ENCODE data around the gene RCAN2. TPM values are rescaled to one million over a fixed set of nuclear protein-coding genes. Genes with fewer than 3 reads are reported as not detected.
A peak's percentile ranks its signal among the peaks of the same experiment; 100 is the strongest.
"Not testable (repeated sequence)": the region's sequence is repeated elsewhere in the genome, so short reads cannot be mapped to it uniquely, and the experiment has no call there.

Gene RCAN2
- total RNA-seq, 2 experiments from 2014 or later = 0.37 to 0.43 TPM

DNA sequence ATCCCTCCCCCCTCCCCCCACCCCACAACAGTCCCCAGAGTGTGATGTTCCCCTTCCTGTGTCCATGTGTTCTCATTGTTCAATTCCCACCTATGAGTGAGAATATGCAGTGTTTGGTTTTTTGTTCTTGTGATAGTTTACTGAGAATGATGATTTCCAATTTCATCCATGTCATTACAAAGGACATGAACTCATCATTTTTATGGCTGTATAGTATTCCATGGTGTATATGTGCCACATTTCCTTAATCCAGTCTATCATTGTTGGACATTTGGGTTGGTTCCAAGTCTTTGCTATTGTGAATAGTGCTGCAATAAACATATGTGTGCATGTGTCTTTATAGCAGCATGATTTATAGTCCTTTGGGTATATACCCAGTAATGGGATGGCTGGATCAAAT lies 158.8 kb downstream of the RCAN2 start:
- intact Hi-C loops (cut with micrococcal nuclease); H3K4me1 Mint-ChIP-seq (ENCODE audit: low read depth): not testable (repeated sequence)

DNA sequence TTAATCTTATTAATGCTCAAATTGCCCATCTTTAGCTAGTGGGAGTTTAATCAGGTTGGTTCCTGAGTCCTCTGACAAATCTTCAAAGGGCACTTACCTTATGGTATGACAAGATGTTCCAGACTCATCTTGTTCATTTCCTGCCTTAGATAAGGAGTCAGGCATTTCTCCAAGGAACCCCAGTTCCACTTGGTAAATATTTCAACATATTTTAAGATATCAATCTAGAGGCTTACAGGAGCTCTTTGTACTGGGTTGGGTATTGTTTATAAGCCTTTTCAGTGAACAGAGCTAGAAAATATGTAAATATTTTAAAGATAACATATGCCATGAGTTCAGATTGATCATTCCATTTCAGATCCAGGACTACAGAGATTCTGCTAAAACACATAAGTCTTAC lies 159.8 kb downstream of the RCAN2 start:
- DNase-seq = no peak
- intact Hi-C loops (cut with micrococcal nuclease) = no loop called here
- Mint-ChIP-seq H3K4me3 (no peak overlapping the region), H3K4me1 (ENCODE audit: low read depth) (no peaks in the 10 kb centered on the region), H3K27ac (no peak overlapping the region), H3K27me3 (ENCODE audit: low read depth) (peaks cover 24% of the 10 kb centered on the region), H3K9me3 (no peaks in the 10 kb centered on the region), H3K36me3 (ENCODE audit: low read depth) (no peaks in the 10 kb centered on the region)
- CTCF ChIA-PET = interaction anchor here (0.6 kb wide), 1 partner anchor 241 kb away, joined by 3 read pairs; no protein-coding TSS in a partner anchor

More for the DNA sequence above, 158.8 kb downstream of the RCAN2 start:
- CTCF ChIA-PET; H3K27ac Mint-ChIP-seq; H3K4me3 Mint-ChIP-seq; DNase-seq; H3K9me3 Mint-ChIP-seq; H3K36me3 Mint-ChIP-seq (ENCODE audit: low read depth): not testable (repeated sequence)
- peaks cover 23% of the 10 kb centered on the region for H3K27me3 Mint-ChIP-seq (ENCODE audit: low read depth)

DNA sequence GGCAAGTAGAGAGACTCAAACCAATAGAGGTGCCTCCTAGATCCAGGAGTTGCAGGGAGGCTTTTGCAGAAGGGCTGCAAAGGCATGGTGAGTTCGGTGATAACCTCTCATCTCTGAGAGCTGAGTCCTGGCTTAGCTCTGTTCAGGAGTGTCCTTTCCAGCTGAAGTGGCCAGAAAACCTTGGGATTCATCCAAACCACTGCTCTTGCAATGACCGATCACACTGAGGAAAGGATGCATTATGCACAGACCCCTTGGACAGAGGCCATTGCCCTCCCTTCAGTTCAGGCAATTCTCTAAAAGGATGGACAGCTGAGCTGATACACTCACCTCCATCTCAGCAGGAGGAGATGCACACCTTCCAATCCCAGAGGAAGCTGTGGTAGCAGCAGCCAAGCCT lies 161.7 kb downstream of the RCAN2 start:
- Mint-ChIP-seq H3K4me1 (ENCODE audit: low read depth) (no peaks in the 10 kb centered on the region), H3K4me3 (no peak overlapping the region), H3K9me3 (no peaks in the 10 kb centered on the region), H3K27ac (no peak overlapping the region), H3K27me3 (ENCODE audit: low read depth) (peaks cover 18% of the 10 kb centered on the region), H3K36me3 (ENCODE audit: low read depth) (no peaks in the 10 kb centered on the region)
- intact Hi-C loops (cut with micrococcal nuclease) = no loop called here
- CTCF ChIA-PET = no interaction called here
- DNase-seq = no peak

GRCh38 chr6:46327779-46328178 lies 163.5 kb downstream of the RCAN2 start:
- CTCF ChIA-PET = no interaction called here
- Mint-ChIP-seq H3K9me3 (no peaks in the 10 kb centered on the region), H3K27me3 (ENCODE audit: low read depth) (peaks cover 16% of the 10 kb centered on the region), H3K36me3 (ENCODE audit: low read depth) (no peaks in the 10 kb centered on the region), H3K4me1 (ENCODE audit: low read depth) (peaks cover 3% of the 10 kb centered on the region), H3K4me3 (no peak overlapping the region), H3K27ac (no peak overlapping the region)
- DNase-seq = no peak
- intact Hi-C loops (cut with micrococcal nuclease) = no loop called here

- no peak overlapping the region for H3K4me3 Mint-ChIP-seq
- H3K4me1 Mint-ChIP-seq (ENCODE audit: low read depth) = peaks cover 7% of the 10 kb centered on the region
- H3K27me3 Mint-ChIP-seq (ENCODE audit: low read depth) = peaks cover 20% of the 10 kb centered on the region
- CTCF ChIA-PET = no interaction called here
- intact Hi-C loops (cut with micrococcal nuclease) = no loop called here
- peak; percentile 17 for DNase-seq
- no peaks in the 10 kb centered on the region for H3K36me3 Mint-ChIP-seq (ENCODE audit: low read depth)
- no peak overlapping the region for H3K27ac Mint-ChIP-seq
- H3K9me3 Mint-ChIP-seq = no peaks in the 10 kb centered on the region
Observed at GRCh38 chr6:46325561-46326530, 165.4 kb downstream of the RCAN2 start.

- peaks cover 18% of the 10 kb centered on the region for H3K27me3 Mint-ChIP-seq (ENCODE audit: low read depth)
- CTCF ChIA-PET = no interaction called here
- H3K4me1 Mint-ChIP-seq (ENCODE audit: low read depth) = peaks cover 7% of the 10 kb centered on the region
- H3K27ac Mint-ChIP-seq = no peak overlapping the region
- no peak for DNase-seq
- intact Hi-C loops (cut with micrococcal nuclease) = no loop called here
- H3K36me3 Mint-ChIP-seq (ENCODE audit: low read depth) = no peaks in the 10 kb centered on the region
- no peaks in the 10 kb centered on the region for H3K9me3 Mint-ChIP-seq
- no peak overlapping the region for H3K4me3 Mint-ChIP-seq
Observed at GRCh38 chr6:46324706-46325105, 166.5 kb downstream of the RCAN2 start.

- CTCF ChIA-PET = no interaction called here
- peaks cover 7% of the 10 kb centered on the region for H3K4me1 Mint-ChIP-seq (ENCODE audit: low read depth)
- H3K9me3 Mint-ChIP-seq = no peaks in the 10 kb centered on the region
- no peak overlapping the region for H3K4me3 Mint-ChIP-seq
- peaks cover 17% of the 10 kb centered on the region for H3K27me3 Mint-ChIP-seq (ENCODE audit: low read depth)
- no peaks in the 10 kb centered on the region for H3K36me3 Mint-ChIP-seq (ENCODE audit: low read depth)
- no peak for DNase-seq
- intact Hi-C loops (cut with micrococcal nuclease) = loop anchor here (1.0 kb wide), 1 partner anchor 107 kb away; no protein-coding TSS in a partner anchor
- no peak overlapping the region for H3K27ac Mint-ChIP-seq
Observed at GRCh38 chr6:46323966-46324622, 167.2 kb downstream of the RCAN2 start.

GRCh38 chr6:46323312-46323965 lies 167.8 kb downstream of the RCAN2 start:
- peaks cover 7% of the 10 kb centered on the region for H3K4me1 Mint-ChIP-seq (ENCODE audit: low read depth)
- no peaks in the 10 kb centered on the region for H3K9me3 Mint-ChIP-seq
- intact Hi-C loops (cut with micrococcal nuclease) = loop anchor here (1.0 kb wide), 1 partner anchor 106 kb away; no protein-coding TSS in a partner anchor
- CTCF ChIA-PET = no interaction called here
- no peak overlapping the region for H3K4me3 Mint-ChIP-seq
- DNase-seq = peak; percentile 17
- H3K36me3 Mint-ChIP-seq (ENCODE audit: low read depth) = no peaks in the 10 kb centered on the region
- H3K27me3 Mint-ChIP-seq (ENCODE audit: low read depth) = peaks cover 15% of the 10 kb centered on the region
- H3K27ac Mint-ChIP-seq = no peak overlapping the region

GRCh38 chr6:46320505-46320904 lies 170.7 kb downstream of the RCAN2 start:
- CTCF ChIA-PET = no interaction called here
- intact Hi-C loops (cut with micrococcal nuclease) = no loop called here
- Mint-ChIP-seq H3K27ac (no peak overlapping the region), H3K27me3 (ENCODE audit: low read depth) (peaks cover 9% of the 10 kb centered on the region), H3K4me1 (ENCODE audit: low read depth) (peaks cover 7% of the 10 kb centered on the region), H3K4me3 (no peak overlapping the region), H3K9me3 (no peaks in the 10 kb centered on the region), H3K36me3 (ENCODE audit: low read depth) (no peaks in the 10 kb centered on the region)
- no peak for DNase-seq

- Mint-ChIP-seq H3K36me3 (ENCODE audit: low read depth) (no peaks in the 10 kb centered on the region), H3K27me3 (ENCODE audit: low read depth) (no peaks in the 10 kb centered on the region), H3K4me1 (ENCODE audit: low read depth) (peaks cover 3% of the 10 kb centered on the region), H3K9me3 (no peaks in the 10 kb centered on the region), H3K27ac (no peak overlapping the region), H3K4me3 (no peak overlapping the region)
- intact Hi-C loops (cut with micrococcal nuclease) = no loop called here
- CTCF ChIA-PET = no interaction called here
- DNase-seq = no peak
Observed at GRCh38 chr6:46315589-46315988, 175.7 kb downstream of the RCAN2 start.

- no peaks in the 10 kb centered on the region for H3K9me3 Mint-ChIP-seq
- no peak overlapping the region for H3K27ac Mint-ChIP-seq
- intact Hi-C loops (cut with micrococcal nuclease) = no loop called here
- no peak overlapping the region for H3K4me3 Mint-ChIP-seq
- H3K4me1 Mint-ChIP-seq (ENCODE audit: low read depth) = peaks cover 3% of the 10 kb centered on the region
- no peak for DNase-seq
- H3K36me3 Mint-ChIP-seq (ENCODE audit: low read depth) = no peaks in the 10 kb centered on the region
- peaks cover 2% of the 10 kb centered on the region for H3K27me3 Mint-ChIP-seq (ENCODE audit: low read depth)
- CTCF ChIA-PET = no interaction called here
Observed at GRCh38 chr6:46312654-46313053, 178.6 kb downstream of the RCAN2 start.

DNA sequence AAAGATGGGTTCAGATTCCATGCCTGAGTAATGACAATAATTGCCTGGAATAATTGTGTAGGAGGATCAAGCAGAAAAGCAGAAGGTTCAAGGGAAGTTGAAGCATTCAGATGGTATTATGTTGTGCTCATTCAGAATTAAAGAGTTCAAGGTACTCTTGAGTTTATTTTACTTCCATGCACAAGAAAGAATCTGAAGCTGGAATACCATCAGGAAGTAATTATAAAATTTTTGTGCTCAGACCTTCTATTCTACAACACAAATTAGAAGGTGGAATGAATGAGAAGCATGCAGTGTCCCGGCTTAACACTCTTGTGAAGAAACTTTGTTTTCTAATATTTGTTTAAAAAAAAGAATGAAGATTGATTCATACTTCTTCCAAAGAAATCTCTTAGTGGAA lies 181.1 kb downstream of the RCAN2 start:
- H3K27me3 Mint-ChIP-seq (ENCODE audit: low read depth) = peaks cover 9% of the 10 kb centered on the region
- intact Hi-C loops (cut with micrococcal nuclease) = no loop called here
- no peak overlapping the region for H3K4me3 Mint-ChIP-seq
- DNase-seq = no peak
- H3K27ac Mint-ChIP-seq = no peak overlapping the region
- CTCF ChIA-PET = no interaction called here
- no peaks in the 10 kb centered on the region for H3K36me3 Mint-ChIP-seq (ENCODE audit: low read depth)
- no peaks in the 10 kb centered on the region for H3K9me3 Mint-ChIP-seq
- peaks cover under 1% of the 10 kb centered on the region for H3K4me1 Mint-ChIP-seq (ENCODE audit: low read depth)
